Measurements from ENCODE around the gene ROBO2. TPM values are rescaled to one million over a fixed set of nuclear protein-coding genes. Genes with fewer than 3 reads are reported as not detected.

The ROBO2 gene
- total and polyA plus RNA-seq, 11 donors = 0.04 to 0.93 (median 0.06) TPM; not detected in 6

DNA sequence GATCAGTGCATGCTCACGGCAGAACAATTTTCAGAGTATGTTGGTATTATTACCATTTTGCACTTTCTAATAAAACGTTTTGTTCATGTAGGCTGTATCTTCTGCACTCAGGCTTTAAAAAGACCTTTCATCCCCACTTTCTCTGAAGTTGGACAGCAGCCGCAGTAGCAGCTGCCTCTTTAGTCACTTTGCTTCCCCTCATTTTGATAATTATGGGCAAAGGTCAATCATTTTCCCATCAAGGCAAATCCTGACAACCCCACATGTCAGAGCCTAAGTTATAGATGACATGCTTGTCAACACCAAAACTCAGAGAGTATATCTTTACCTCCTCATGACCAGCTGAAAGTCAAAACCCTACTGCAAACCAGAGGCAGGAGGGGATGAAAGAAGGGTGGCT, 99.7 kb downstream of the ROBO2 start:
- H3K36me3 ChIP-seq = no peaks in the 10 kb centered on the region
- intact Hi-C loops (cut with DNase I) = no loop called here
- no peak overlapping the region for H3K4me3 ChIP-seq
- no peak for DNase-seq
- peaks cover 0 to 12% (median 0%) of the 10 kb centered on the region in 12 donors for H3K9me3 ChIP-seq
- WGBS, 4 donors = 53 to 55% (median 54%) methylated on average over 3 of the region's 3 CpGs
- TF ChIP-seq, protein P1, sequence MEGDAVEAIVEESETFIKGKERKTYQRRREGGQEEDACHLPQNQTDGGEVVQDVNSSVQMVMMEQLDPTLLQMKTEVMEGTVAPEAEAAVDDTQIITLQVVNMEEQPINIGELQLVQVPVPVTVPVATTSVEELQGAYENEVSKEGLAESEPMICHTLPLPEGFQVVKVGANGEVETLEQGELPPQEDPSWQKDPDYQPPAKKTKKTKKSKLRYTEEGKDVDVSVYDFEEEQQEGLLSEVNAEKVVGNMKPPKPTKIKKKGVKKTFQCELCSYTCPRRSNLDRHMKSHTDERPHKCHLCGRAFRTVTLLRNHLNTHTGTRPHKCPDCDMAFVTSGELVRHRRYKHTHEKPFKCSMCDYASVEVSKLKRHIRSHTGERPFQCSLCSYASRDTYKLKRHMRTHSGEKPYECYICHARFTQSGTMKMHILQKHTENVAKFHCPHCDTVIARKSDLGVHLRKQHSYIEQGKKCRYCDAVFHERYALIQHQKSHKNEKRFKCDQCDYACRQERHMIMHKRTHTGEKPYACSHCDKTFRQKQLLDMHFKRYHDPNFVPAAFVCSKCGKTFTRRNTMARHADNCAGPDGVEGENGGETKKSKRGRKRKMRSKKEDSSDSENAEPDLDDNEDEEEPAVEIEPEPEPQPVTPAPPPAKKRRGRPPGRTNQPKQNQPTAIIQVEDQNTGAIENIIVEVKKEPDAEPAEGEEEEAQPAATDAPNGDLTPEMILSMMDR (IDR thresholded peaks at IDR 0.05) = no peak
- no peak for TF ChIP-seq POLR2A (IDR thresholded peaks at IDR 0.05)
- no peaks in the 10 kb centered on the region for H3K4me1 ChIP-seq
- ATAC-seq = no peak
- H3K27me3 ChIP-seq = no peaks in the 10 kb centered on the region
- H3K27ac ChIP-seq = no peak overlapping the region

DNA sequence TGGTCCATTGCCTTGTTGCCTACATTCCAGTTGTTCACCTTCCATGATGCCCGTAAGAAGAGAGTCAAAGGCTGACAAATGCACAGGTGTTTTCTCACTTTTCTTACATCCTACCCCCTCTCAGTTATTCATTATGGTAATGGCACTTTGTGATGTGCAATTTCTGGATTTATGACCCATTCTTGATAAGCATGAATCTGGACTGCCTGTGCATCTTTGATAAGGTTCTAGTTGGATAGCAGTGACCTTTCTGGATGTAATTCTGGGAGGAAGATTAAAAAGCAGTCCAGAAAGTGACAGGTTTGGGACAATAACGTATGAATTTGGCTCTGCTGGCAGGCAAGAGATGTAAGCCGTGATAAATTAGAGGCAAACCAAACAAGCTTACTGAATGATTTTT, 101.5 kb downstream of the ROBO2 start:
- 56 to 85% (median 75%) methylated on average over 3 of the region's 3 CpGs for WGBS, 4 donors
- no peaks in the 10 kb centered on the region for H3K36me3 ChIP-seq
- H3K4me3 ChIP-seq = no peak overlapping the region
- no peak for DNase-seq
- no peaks in the 10 kb centered on the region for H3K4me1 ChIP-seq
- intact Hi-C loops (cut with DNase I) = no loop called here
- no peak for ATAC-seq
- TF ChIP-seq, protein P1 (IDR thresholded peaks at IDR 0.05) = no peak
- no peak for TF ChIP-seq POLR2A (IDR thresholded peaks at IDR 0.05)
- H3K27me3 ChIP-seq = no peaks in the 10 kb centered on the region
- H3K9me3 ChIP-seq = no peaks in the 10 kb centered on the region
- H3K27ac ChIP-seq = no peak overlapping the region

DNA sequence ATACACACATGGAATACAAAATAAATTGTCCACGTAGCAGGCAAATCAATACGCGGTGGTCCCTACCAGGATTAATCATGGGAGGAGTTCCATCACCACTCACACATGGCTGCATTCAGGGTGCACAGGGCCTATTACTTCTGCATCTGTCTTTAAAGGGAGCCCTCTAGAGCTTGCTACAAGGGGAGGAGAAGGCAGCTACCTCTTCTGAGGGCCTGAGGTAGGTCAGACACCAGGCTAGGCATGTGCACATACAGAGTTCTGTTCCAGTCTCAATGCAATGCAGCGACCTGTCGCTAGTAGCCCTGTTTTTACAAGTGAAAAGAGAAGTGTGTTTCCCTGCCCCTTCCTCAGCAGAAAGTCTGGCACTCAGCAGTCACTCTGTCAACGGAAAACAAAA, 102.7 kb downstream of the ROBO2 start:
- no peak for DNase-seq
- TF ChIP-seq POLR2A (IDR thresholded peaks at IDR 0.05) = no peak
- TF ChIP-seq, protein P1 (IDR thresholded peaks at IDR 0.05) = no peak
- intact Hi-C loops (cut with DNase I) = no loop called here
- Histone ChIP-seq H3K27me3 (no peaks in the 10 kb centered on the region), H3K27ac (no peak overlapping the region), H3K4me1 (no peaks in the 10 kb centered on the region), H3K36me3 (no peaks in the 10 kb centered on the region), H3K4me3 (no peak overlapping the region), H3K9me3 (no peaks in the 10 kb centered on the region)
- ATAC-seq = no peak
- WGBS, 4 donors = 69 to 85% (median 77%) methylated on average over 6 of the region's 6 CpGs

DNA sequence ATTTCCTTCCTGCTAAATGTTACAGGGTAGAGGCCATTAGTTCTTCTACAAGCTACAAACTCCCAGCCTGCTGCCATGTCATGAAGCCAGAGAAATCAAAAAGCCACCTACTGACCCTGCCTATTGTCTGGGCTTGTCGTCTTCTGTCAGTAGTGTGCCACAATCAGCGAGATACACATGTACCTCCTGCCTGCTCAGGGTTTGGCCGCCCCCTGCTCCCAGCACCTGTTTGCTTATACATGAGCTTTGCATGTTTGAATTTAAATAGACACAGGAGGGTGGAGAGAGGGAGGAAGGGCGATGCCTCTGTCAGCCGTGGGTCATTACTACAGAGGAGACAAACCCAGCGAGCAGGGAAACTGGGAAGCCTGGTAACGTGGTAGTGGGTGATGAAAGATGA, 106.1 kb downstream of the ROBO2 start:
- Histone ChIP-seq H3K36me3 (no peaks in the 10 kb centered on the region), H3K4me1 (no peaks in the 10 kb centered on the region), H3K27me3 (no peaks in the 10 kb centered on the region), H3K4me3 (no peak overlapping the region), H3K27ac (no peak overlapping the region), H3K9me3 (no peaks in the 10 kb centered on the region)
- TF ChIP-seq, protein P1 (IDR thresholded peaks at IDR 0.05) = no peak
- no peak for TF ChIP-seq POLR2A (IDR thresholded peaks at IDR 0.05)
- WGBS, 4 donors = 63 to 73% (median 70%) methylated on average over 7 of the region's 7 CpGs
- intact Hi-C loops (cut with DNase I) = no loop called here
- ATAC-seq (no peak), DNase-seq (no peak)

Data from heart left ventricle (tissue), 16 donors.